GM15510 (cell line): ENCODE measurements around the gene GFPT2.

ENCODE experiments used
- POLR2A ChIP-seq: IDR thresholded peaks from 3 replicates; pipeline ENCODE4 v1.6.1; 2011; ENCODE audit warnings: borderline replicate concordance; ENCODE audit not compliant: insufficient read length; ENCODE audit errors: extremely low read depth

Gene GFPT2

DNA sequence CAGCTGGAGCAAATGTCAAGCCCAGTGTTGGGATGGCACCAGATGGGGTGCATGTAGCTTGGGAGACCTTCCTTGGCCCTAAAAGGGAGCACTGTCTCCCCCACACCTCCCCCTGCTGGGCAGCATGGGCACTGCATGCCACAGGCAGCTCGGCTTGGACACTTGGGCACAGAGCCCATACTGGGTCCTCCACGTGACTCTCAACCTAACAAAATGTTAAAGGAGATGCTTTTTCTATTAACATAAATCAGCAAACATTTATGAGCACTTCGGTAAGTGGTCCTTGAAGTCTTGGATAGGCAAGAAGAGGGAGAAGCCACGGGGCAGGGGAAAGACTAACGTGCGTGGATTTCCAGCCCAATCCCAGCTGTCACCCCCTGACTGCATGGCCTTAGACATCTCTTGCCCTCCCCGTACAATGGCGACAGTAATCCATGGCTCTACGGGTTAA, 37.3 kb downstream of the GFPT2 start:
- TF ChIP-seq POLR2A = no peak

GRCh38 chr5:180313677-180314505, 39.2 kb downstream of the GFPT2 start:
- TF ChIP-seq POLR2A = no peak

GRCh38 chr5:180311216-180311615, 41.9 kb downstream of the GFPT2 start:
- TF ChIP-seq POLR2A = no peak

GRCh38 chr5:180306796-180307195, 46.3 kb downstream of the GFPT2 start:
- no peak for TF ChIP-seq POLR2A

DNA sequence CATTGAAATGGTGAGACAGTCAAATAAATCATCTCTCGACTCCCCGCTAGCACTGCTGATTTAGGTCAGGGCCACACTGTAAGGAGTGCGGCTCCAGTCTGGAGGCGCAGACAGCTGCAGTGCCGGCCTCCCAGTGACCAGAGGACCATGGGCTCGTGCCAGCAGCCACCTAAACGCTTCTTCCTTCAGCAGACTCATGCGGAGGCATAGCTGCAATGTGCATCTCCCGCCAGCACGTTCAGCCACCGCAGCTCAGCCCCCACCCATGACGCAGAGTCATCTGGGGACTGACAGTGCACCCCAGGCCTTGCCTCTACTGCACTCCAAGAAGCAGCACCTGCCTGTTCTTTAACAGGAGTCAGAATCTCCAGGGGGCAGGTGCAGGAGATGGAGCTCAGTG, 47.7 kb downstream of the GFPT2 start:
- TF ChIP-seq POLR2A = no peak

GRCh38 chr5:180304431-180305375, 48.4 kb downstream of the GFPT2 start:
- no peak for TF ChIP-seq POLR2A

- TF ChIP-seq POLR2A = no peak
Observed at GRCh38 chr5:180304016-180304292, 49.2 kb downstream of the GFPT2 start.

DNA sequence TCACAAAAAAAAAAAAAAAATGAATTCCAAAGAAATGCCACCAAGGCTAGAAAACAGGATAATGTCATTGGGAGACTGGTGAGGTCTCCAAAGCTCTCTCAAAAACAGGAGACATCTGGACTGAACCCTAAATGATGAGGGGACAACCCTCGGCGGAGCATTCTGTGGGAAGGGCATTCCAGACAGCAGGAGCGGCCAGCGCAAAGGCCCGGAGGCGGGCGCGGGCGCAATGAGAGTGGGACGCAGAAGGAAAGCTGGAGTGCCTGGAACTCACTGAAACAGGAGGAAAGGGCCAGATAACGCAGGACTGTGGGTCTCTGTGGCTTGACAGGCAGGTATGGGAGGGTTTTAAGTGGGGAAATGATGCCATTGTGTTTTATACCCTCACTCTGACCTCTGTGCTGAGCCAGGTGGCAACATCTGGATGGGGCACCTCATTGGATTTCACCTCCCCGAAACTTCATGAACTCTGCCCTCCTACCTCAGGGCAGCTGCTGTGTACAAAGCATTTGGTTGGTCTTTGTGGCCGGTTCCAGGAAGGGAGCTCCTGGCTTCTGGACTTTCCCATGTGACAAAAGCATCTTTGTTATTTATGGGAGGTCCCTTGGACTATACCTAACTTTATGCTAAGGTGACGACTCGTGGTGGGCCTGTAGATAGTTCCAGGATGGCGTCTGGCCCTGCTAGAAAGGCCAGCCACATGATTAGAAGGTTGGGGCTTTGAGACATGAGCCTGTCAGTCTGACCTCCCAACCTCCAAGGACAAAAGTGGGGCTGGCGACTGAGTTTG, 49.7 kb downstream of the GFPT2 start:
- no peak for TF ChIP-seq POLR2A

DNA sequence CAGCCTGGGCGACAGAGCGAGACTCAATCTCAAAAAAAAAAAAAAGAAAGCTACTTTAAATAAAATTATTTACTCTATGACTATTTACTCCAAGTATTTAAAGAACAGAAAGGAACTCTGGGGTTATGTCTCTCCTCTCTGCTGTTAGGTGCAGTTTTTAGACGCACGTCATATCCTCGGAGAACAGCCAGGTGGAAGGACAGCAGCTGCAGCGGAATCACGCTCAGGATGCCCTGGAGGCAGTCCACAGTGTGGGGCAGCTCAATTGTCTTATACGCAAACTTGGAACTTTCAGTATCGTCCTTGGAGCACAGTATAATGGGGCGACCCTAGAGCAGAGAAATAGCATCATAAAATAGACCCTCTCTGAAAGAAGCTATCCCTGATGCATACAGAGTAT, 50.9 kb downstream of the GFPT2 start:
- TF ChIP-seq POLR2A = no peak

DNA sequence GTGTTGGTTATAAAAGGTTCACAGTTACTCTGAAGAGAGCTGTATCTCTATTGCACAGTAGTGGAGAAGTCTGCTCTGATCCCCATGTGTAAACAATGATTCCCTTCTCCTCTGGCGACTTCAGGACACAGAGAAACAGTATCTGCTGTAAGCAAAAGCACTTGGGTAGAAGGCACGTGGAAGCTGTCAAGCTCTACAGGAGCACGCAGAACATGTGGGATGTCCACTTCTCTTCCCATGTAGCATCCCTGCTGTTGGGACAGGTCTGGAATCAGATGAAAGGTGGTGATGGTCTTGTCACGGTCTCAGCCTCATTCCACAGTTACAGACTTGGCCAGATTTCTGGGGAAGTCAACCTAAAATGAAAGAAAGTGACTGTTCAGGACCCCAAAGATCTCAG, 51.9 kb downstream of the GFPT2 start:
- no peak for TF ChIP-seq POLR2A

DNA sequence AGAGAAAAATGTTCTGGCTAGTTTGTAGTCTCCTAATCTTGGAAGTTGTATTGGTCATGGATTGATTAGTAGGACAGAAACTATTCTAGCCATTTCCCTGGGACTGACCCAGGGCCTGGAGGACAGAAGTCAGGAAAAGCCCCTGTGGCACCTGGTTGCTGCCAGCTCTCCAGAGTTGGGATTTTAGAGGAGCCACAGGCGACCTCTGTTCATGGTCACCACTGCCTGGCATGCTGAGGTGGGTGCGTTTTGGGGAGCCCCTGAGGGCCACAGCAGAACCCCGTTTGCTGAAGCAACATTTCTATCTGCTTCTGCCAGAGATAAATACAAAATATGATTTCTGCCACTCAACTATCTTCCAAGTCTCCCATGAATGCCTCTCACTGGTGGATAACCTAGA, 53.6 kb downstream of the GFPT2 start:
- no peak for TF ChIP-seq POLR2A

- no peak for TF ChIP-seq POLR2A
Observed at GRCh38 chr5:180297587-180298282, 55.4 kb downstream of the GFPT2 start.

- no peak for TF ChIP-seq POLR2A
Observed at GRCh38 chr5:180296771-180297170, 56.4 kb downstream of the GFPT2 start.

- no peak for TF ChIP-seq POLR2A
Observed at GRCh38 chr5:180294913-180295555, 58.1 kb downstream of the GFPT2 start.
